Activated CD4-positive, CD25-positive, alpha-beta regulatory T cell treated with anti-CD3 and anti-CD28 coated beads, Interleukin-2, amount 50 U/mL, for 24 hours (primary cell): Measurements from ENCODE around the gene NPLOC4.

ENCODE experiments used
- ATAC-seq, 2 donors: fragments of 150-1000 bp; cut with Tn5 transposase; one replicate each; pipeline ENCODE4 v1.10.0; 2021; ENCODE audit warnings: mild to moderate bottlenecking in 1 of 2, moderate library complexity in 1 of 2

Gene NPLOC4

GRCh38 chr17:81545160-81545949 lies 91.6 kb downstream of the NPLOC4 start:
- no peak for ATAC-seq

GRCh38 chr17:81544281-81544974 lies 92.5 kb downstream of the NPLOC4 start:
- ATAC-seq = no peak

- no peak for ATAC-seq
Measured at GRCh38 chr17:81543756-81544155, 93.2 kb downstream of the NPLOC4 start.

GRCh38 chr17:81543339-81543675 lies 93.6 kb downstream of the NPLOC4 start:
- no peak for ATAC-seq

GRCh38 chr17:81542431-81543338 lies 94.2 kb downstream of the NPLOC4 start:
- ATAC-seq = no peak

GRCh38 chr17:81541123-81541522 lies 95.8 kb downstream of the NPLOC4 start:
- ATAC-seq = no peak

GRCh38 chr17:81540676-81541027 lies 96.3 kb downstream of the NPLOC4 start:
- ATAC-seq = no peak

- ATAC-seq = no peak
Measured at GRCh38 chr17:81539961-81540675, 96.8 kb downstream of the NPLOC4 start.

GRCh38 chr17:81539571-81539900 lies 97.4 kb downstream of the NPLOC4 start:
- no peak for ATAC-seq

GRCh38 chr17:81538651-81539570 lies 98.0 kb downstream of the NPLOC4 start:
- no peak for ATAC-seq

GRCh38 chr17:81537856-81538555 lies 98.9 kb downstream of the NPLOC4 start:
- ATAC-seq = no peak

- peak; percentile 37 to 53 for ATAC-seq
Measured at GRCh38 chr17:81537343-81537855, 99.5 kb downstream of the NPLOC4 start.

- peak in 1 of 2 donors; percentile 23 for ATAC-seq
Measured at GRCh38 chr17:81536299-81537290, 100.3 kb downstream of the NPLOC4 start.

GRCh38 chr17:81535480-81536298 lies 101.2 kb downstream of the NPLOC4 start:
- no peak for ATAC-seq

- no peak for ATAC-seq
Measured at GRCh38 chr17:81535007-81535328, 101.9 kb downstream of the NPLOC4 start.

- no peak for ATAC-seq
Measured at GRCh38 chr17:81534157-81535006, 102.5 kb downstream of the NPLOC4 start.

- ATAC-seq = no peak
Measured at GRCh38 chr17:81533339-81534141, 103.4 kb downstream of the NPLOC4 start.
